ENCODE measurements around the gene HNRNPLL. TPM values are rescaled to one million over a fixed set of nuclear protein-coding genes. Genes with fewer than 3 reads are reported as not detected.
A peak's percentile ranks its signal among the peaks of the same experiment; 100 is the strongest.
"Not testable (repeated sequence)": the region's sequence is repeated elsewhere in the genome, so short reads cannot be mapped to it uniquely, and the experiment has no call there.

Gene HNRNPLL
- total RNA-seq (2014; rRNA removed; shearing (Covaris generic)) = 29.2 and 34.6 TPM in 2 replicates
- polyA plus RNA-seq (2015; cell fraction: cytosol; rRNA removed) = 32.2 and 34.1 TPM in 2 replicates
- 34.9 and 40.5 TPM in 2 replicates for polyA plus RNA-seq (2015; cell fraction: nucleus; rRNA removed)

DNA sequence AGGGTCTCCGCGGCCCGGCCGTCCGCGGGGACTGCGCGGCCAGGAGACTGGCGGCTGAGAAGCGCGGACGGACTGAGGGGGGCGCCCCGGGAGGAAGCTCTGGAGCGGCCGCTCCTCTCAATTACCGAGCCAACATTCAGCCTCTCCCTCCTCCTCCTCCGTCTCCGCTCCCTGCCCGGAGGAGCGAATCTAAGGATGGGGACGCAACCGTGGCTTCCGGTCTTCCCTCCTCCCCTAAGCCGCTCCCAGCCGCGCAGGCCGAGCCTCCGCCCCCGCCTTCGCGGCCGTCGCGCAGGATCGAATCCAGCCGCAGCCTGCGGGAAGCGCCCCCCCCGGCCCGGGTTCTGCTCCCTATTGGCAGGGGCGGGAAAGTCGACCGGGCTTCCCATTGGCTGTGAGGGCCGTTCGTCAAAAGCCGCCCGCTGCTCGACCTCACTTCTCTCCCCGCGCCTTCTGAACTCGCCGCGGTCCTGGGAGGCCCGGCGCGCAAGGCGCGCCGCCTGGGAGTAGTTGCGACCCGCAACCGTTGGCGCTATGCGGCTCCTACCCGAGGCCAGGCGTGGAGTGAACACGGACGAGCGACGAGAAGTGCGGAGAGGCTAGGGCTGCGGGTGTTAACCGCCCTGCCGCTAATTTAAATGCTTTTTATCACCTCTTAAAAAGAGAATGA lies at the start of gene HNRNPLL:
HNRNPLL (minus strand) TSS at position 197 of the 670 bp plus-strand sequence. CDS start 302 bp downstream, outside the sequence.
- DNase-seq (ENCODE audit: low read depth) = peak; percentile 99

GRCh38 chr2:38650717-38651116 lies 48.0 kb upstream of the HNRNPLL start:
- DNase-seq (ENCODE audit: low read depth) = no peak

- no peak for DNase-seq (ENCODE audit: low read depth)
Measured at GRCh38 chr2:38650012-38650411, 47.3 kb upstream of the HNRNPLL start.

DNA sequence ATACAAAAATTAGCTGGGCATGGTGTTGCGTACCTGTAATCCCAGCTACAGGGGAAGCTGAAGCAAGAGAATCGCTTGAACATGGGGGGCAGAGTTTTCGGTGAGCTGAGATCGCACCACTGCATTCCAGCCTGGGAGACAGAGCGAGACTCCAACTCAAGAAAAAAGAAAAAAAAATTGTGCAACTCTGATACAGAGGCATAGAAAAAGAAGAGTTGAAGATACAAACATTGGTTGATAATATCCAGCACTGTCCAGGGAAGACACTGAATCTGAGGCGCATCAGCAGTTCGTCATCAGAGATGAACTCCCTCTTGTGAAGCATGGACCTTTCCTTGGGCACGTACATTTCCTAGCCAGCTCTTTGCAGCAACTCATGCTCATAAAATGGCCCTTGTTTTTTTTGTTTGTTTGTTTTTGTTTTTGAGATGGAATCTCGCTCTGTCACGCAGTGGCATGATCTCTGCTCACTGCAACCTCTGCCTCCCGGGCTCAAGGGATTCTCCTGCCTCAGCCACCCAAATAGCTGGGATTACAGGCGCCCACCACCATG lies 46.5 kb upstream of the HNRNPLL start:
- no peak for DNase-seq (ENCODE audit: low read depth)

GRCh38 chr2:38648107-38648761 lies 45.5 kb upstream of the HNRNPLL start:
- peak; percentile 55 for DNase-seq (ENCODE audit: low read depth)

- DNase-seq (ENCODE audit: low read depth) = not testable (repeated sequence)
Measured at GRCh38 chr2:38643683-38644511, 41.2 kb upstream of the HNRNPLL start.

GRCh38 chr2:38643021-38643671 lies 40.4 kb upstream of the HNRNPLL start:
- DNase-seq (ENCODE audit: low read depth) = no peak

DNA sequence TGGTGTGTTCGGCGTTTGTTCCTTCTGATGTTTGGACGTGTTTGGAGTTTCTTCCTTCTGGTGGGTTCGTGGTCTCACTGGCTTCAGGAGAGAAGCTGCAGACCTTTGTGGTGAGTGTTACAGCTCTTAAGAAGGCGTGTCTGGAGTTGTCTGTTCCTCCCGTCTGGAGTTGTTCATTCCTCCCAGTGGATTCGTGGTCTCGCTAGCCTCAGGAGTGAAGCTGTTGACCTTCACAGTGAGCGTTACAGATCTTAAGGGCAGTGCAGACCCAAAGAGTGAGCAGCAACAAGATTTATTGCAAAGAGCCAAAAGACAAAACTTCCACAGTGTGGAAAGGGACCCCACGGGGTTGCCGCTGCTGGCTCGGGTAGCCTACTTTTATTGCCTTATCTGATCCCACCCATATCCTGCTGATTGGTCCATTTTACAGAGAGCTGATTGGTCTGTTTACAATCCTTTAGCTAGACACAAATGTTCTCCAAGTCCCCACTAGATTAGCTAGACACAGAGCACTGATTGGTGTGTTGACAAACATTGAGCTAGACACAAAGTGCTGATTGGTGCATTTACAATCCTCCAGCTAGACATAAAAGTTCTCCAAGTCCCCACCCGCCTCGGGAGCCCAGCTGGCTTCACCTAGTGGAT lies 39.8 kb upstream of the HNRNPLL start:
- DNase-seq (ENCODE audit: low read depth) = not testable (repeated sequence)

- DNase-seq (ENCODE audit: low read depth) = no peak
Measured at GRCh38 chr2:38636069-38636468, 33.3 kb upstream of the HNRNPLL start.

DNA sequence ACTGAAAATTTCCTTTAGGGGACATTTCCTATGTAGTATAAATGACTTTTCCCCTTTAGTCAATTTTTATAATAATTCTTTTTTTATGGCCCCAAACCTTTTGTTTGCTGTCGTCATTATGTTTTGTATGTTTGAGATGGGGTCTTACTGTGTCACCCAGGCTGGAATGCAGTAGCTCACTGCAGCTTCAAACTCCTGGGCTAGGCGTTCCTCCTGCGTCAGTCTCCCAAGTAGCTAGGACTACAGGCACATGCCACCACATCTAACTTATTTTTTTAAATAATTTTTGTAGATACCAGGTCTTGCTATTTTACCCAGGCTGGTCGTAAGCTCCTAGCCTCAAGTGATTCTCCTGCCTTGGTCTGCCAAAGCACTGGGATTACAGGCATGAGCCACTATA lies 32.4 kb upstream of the HNRNPLL start:
- no peak for DNase-seq (ENCODE audit: low read depth)

DNA sequence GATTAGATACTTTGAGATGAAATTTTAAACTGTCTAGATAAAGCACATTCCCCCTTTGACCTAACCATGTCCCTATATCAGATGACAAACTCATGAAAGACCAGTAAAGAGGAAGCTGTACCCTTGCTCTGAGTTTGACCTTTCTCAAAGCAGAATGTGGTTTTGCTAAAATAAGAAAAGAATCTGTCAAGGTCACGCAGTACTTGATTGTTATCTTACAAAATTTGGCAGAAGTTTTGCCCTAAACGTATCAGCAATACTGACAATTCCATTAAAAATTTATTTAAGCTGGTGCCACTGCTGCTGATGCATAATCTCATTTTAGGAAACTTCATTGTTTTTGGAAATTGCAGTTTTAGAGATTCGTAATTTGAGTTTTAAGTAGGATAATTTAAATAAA lies 32.0 kb upstream of the HNRNPLL start:
- DNase-seq (ENCODE audit: low read depth) = no peak

- DNase-seq (ENCODE audit: low read depth) = no peak
Measured at GRCh38 chr2:38633895-38634294, 31.2 kb upstream of the HNRNPLL start.

DNA sequence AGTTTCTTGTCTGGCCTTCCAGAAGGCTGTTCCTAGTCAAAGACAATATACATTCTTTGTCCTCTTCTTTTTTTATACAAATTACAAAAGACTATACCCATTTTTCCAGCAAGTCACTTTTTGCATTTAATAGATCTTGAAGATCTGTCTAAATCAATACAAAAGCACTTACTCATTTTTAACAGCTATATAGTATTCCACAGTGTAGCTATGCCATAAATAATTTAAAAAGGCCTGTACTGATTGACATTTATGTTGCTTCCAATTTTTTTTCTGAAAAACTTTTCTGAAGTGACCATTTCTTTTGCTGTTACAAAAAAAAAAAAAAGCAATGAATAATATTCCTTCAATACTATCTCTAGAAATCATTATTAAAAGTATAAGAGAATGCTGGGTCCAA lies 30.3 kb upstream of the HNRNPLL start:
- no peak for DNase-seq (ENCODE audit: low read depth)

- no peak for DNase-seq (ENCODE audit: low read depth)
Measured at GRCh38 chr2:38631976-38632375, 29.2 kb upstream of the HNRNPLL start.

- no peak for DNase-seq (ENCODE audit: low read depth)
Measured at GRCh38 chr2:38629684-38630083, 27.0 kb upstream of the HNRNPLL start.

GRCh38 chr2:38627391-38627790 lies 24.7 kb upstream of the HNRNPLL start:
- no peak for DNase-seq (ENCODE audit: low read depth)

DNA sequence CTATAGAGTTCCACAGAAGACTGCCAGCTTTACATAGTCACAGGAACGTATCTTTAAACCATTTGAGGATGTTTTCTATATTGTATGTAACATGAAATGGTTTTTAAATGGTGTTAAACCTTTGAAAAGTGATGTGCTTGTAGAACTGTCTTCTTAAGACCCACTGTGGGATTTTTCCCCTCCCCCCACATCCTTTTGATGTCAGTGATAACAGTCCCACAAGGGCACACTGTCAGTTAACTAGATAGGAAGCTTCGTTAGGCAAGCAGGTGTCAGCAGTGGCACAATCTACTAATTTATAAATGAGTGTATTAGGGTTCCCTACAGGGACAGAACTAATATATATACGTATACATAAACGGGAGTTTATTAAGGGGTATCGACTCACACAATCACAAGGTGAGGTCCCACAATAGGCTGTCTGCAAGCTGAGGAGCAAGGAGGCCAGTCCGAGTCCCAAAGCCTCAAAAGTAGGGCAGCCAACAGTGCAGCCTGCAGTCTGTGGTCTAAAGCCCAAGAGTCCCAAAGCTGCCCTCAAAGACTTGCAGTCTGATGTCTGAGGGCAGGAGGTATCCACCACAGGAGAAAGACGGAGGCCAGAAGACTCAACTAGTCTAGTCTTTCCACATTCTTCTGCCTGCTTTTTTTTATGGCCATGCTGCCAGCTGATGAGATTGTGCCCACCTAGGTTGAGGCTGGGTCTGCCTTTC lies 23.8 kb upstream of the HNRNPLL start:
- DNase-seq (ENCODE audit: low read depth) = no peak

- no peak for DNase-seq (ENCODE audit: low read depth)
Measured at GRCh38 chr2:38622210-38622609, 19.5 kb upstream of the HNRNPLL start.

GRCh38 chr2:38621018-38621417 lies 18.3 kb upstream of the HNRNPLL start:
- no peak for DNase-seq (ENCODE audit: low read depth)

Data from HT1080 (cell line).